Measurements from ENCODE around the gene ZNF740. TPM values are rescaled to one million over a fixed set of nuclear protein-coding genes. Genes with fewer than 3 reads are reported as not detected.

ZNF740 gene
- total RNA-seq, 1 experiment from 2014 or later = 41.2 TPM

- H3K4me3 Mint-ChIP-seq = peak overlapping the region; percentile 10 to 57; a peak in 4 of 5 replicates
- peaks cover 10% of the 10 kb centered on the region for H3K27me3 Mint-ChIP-seq (ENCODE audit: low read depth)
- no CpG with 5 or more reads among the region's 9 CpGs for WGBS (ENCODE audit: extremely low coverage, insufficient read length, low lambda C conversion rate)
These were observed 55.4 kb downstream of the ZNF740 start for GRCh38 chr12:53235742-53236442.

More at GRCh38 chr12:53235742-53236442, 55.4 kb downstream of the ZNF740 start:
- Histone ChIP-seq H3K18ac (ENCODE audit: insufficient read length, low read depth, low read length) (no peak overlapping the region), H3K4ac (ENCODE audit: low read depth, low read length) (no peak overlapping the region), H3K14ac (ENCODE audit: insufficient read depth, low read length) (no peak overlapping the region), H3K4me2 (ENCODE audit: insufficient read depth, insufficient read length, low read length) (no peak overlapping the region), H3T11ph (ENCODE audit: low read length) (no peak overlapping the region), H2BK12ac (ENCODE audit: insufficient read length, low read depth, low read length) (no peak overlapping the region), H3K23me2 (ENCODE audit: insufficient read length, low read depth, low read length, poor library complexity, severe bottlenecking) (peaks cover 14% of the 10 kb centered on the region), H3K56ac (ENCODE audit: insufficient read length, low read depth, low read length) (no peak overlapping the region), H3K79me1 (ENCODE audit: insufficient read depth, low read depth, low read length, poor library complexity, severe bottlenecking) (no peaks in the 10 kb centered on the region), H3K4me1 (ENCODE audit: insufficient read depth, low read length) (peaks cover 19% of the 10 kb centered on the region; the same call in 1 of the 2 replicates), H3K23ac (ENCODE audit: insufficient read length, low read depth, low read length) (no peak overlapping the region), H3K9ac (ENCODE audit: extremely low read depth, insufficient read length, low read length) (no peak overlapping the region), H3K9me3 (ENCODE audit: control insufficient read depth, low read depth, low read length) (no peaks in the 10 kb centered on the region), H4K20me1 (ENCODE audit: control insufficient read depth, insufficient read depth, insufficient read length) (no peaks in the 10 kb centered on the region), H2BK20ac (ENCODE audit: low read depth, low read length, poor library complexity, severe bottlenecking) (no peak overlapping the region), H2AK5ac (ENCODE audit: insufficient read length, low read length) (no peak overlapping the region), H2BK15ac (ENCODE audit: low read depth, low read length) (no peak overlapping the region), H3K27ac (ENCODE audit: insufficient read length, low read depth, low read length) (no peak overlapping the region), H2BK120ac (ENCODE audit: low read depth, low read length, poor library complexity, severe bottlenecking) (no peak overlapping the region), H2AFZ (ENCODE audit: low read length) (no peak overlapping the region), H3K79me2 (ENCODE audit: insufficient read depth, low read length) (no peaks in the 10 kb centered on the region; the same call in 1 of the 2 replicates), H4K91ac (ENCODE audit: insufficient read length, low read depth, low read length) (no peak overlapping the region), H2BK5ac (ENCODE audit: insufficient read length, low read length) (no peak overlapping the region), H3K27me3 (ENCODE audit: insufficient read depth, low read length) (peaks cover 3% of the 10 kb centered on the region), H4K8ac (replicated peaks; ENCODE audit: insufficient read length, low read depth, low read length) (no peak overlapping the region), H4K5ac (ENCODE audit: insufficient read length, low read depth, low read length) (no peak overlapping the region)
- Mint-ChIP-seq H3K9me3 (no peaks in the 10 kb centered on the region; a peak in 1 of 5 replicates), H3K36me3 (ENCODE audit: insufficient read depth in 1 of 3, low read depth in 3 of 3) (no peaks in the 10 kb centered on the region), H3K27ac (peak overlapping the region; percentile 77 to 91 (median 80); a peak in 6 of 7 replicates), H3K4me1 (peaks cover 60 to 64% of the 10 kb centered on the region in 2 experiments)
- TF ChIP-seq CTCF (conservative IDR thresholded peaks at IDR 0.05) = no peak
- peak; percentile 59 for DNase-seq
